Measurements from ENCODE around the gene MEF2D. TPM values are rescaled to one million over a fixed set of nuclear protein-coding genes. Genes with fewer than 3 reads are reported as not detected.

Gene MEF2D
- total RNA-seq, 1 experiment from 2014 or later: 18.7 TPM

DNA sequence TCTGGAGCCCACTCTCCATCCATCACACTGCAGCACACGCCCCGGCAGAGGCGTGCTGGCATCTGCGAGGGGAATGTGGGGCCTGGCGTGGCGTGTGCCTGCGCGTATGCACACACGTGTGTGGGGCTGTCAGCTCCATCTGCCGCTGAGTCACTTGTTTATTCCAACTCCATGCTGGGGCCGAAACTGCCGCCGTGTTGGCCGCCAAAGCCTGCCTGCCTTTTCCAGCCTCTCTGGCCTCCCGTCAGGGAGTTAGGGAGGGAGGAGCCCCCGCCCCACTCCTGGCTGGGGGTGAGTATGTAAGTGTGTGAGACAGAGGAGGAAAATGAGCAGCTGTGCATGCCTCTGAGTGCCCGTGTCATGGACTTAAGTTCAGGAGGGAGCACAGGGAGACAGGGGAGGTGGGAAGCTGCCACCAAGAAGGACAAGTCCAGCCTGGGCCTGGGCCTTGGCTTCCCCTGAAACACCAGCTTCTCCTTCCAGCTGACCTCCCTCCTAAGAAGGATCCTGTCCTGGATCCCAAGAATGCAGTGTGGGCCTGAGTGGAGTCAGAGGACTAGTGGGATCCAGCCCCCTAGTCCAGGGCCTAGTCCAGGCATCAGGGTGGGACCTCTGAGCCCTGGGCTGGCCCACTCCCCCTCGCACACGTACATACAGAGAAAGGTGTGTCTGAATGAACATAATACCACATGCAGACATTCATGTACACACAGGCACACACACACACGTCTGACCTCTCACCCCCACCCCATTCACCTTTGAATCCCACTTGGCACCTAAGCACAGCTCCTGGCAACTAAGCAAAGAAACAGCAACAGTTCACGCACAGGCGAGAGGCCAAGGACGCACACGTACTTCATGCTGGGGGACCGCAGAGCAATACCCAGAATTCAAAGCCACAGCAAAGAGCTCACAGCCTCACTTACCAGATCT lies 24.7 kb downstream of the MEF2D start:
- Histone ChIP-seq H3K56ac (ENCODE audit: insufficient read length, low read depth, low read length) (no peak overlapping the region), H3K4me1 (ENCODE audit: insufficient read depth, low read length) (no peaks in the 10 kb centered on the region), H3K18ac (ENCODE audit: insufficient read length, low read depth, low read length) (no peak overlapping the region), H2BK12ac (ENCODE audit: insufficient read length, low read depth, low read length) (no peak overlapping the region), H4K91ac (ENCODE audit: insufficient read length, low read depth, low read length) (no peak overlapping the region), H3K4ac (ENCODE audit: low read depth, low read length) (no peak overlapping the region), H2BK5ac (ENCODE audit: insufficient read length, low read length) (no peak overlapping the region), H3K9ac (ENCODE audit: extremely low read depth, insufficient read length, low read length) (no peak overlapping the region), H3K9me3 (ENCODE audit: control insufficient read depth, low read depth, low read length) (no peaks in the 10 kb centered on the region), H2AFZ (ENCODE audit: low read length) (no peak overlapping the region), H3K14ac (ENCODE audit: insufficient read depth, low read length) (no peak overlapping the region), H2BK120ac (ENCODE audit: low read depth, low read length, poor library complexity, severe bottlenecking) (no peak overlapping the region), H4K8ac (replicated peaks; ENCODE audit: insufficient read length, low read depth, low read length) (no peak overlapping the region), H3K79me2 (ENCODE audit: insufficient read depth, low read length) (no peaks in the 10 kb centered on the region), H2BK20ac (ENCODE audit: low read depth, low read length, poor library complexity, severe bottlenecking) (no peak overlapping the region), H3K23ac (ENCODE audit: insufficient read length, low read depth, low read length) (no peak overlapping the region), H3K27me3 (ENCODE audit: insufficient read depth, low read length) (no peaks in the 10 kb centered on the region), H3K23me2 (ENCODE audit: insufficient read length, low read depth, low read length, poor library complexity, severe bottlenecking) (no peaks in the 10 kb centered on the region), H2AK5ac (ENCODE audit: insufficient read length, low read length) (no peak overlapping the region), H4K5ac (ENCODE audit: insufficient read length, low read depth, low read length) (no peak overlapping the region), H3K4me2 (ENCODE audit: insufficient read depth, insufficient read length, low read length) (no peak overlapping the region), H2BK15ac (ENCODE audit: low read depth, low read length) (no peak overlapping the region), H4K20me1 (ENCODE audit: control insufficient read depth, insufficient read depth, insufficient read length) (no peaks in the 10 kb centered on the region), H3K79me1 (ENCODE audit: insufficient read depth, low read depth, low read length, poor library complexity, severe bottlenecking) (no peaks in the 10 kb centered on the region), H3T11ph (ENCODE audit: low read length) (no peak overlapping the region), H3K27ac (ENCODE audit: insufficient read length, low read depth, low read length) (no peak overlapping the region)
- DNase-seq: no peak
- WGBS (ENCODE audit: extremely low coverage, insufficient read length, low lambda C conversion rate): no CpG with 5 or more reads among the region's 25 CpGs
- no peaks in the 10 kb centered on the region for H3K9me3 Mint-ChIP-seq
- H3K27ac Mint-ChIP-seq: peak overlapping the region in 1 of 3 experiments; percentile 42; a peak in 1 of 7 replicates
- H3K27me3 Mint-ChIP-seq (ENCODE audit: low read depth): no peaks in the 10 kb centered on the region
- H3K36me3 Mint-ChIP-seq (ENCODE audit: insufficient read depth in 1 of 3, low read depth in 3 of 3): peaks cover 15 to 67% (median 62%) of the 10 kb centered on the region in 3 experiments; a peak in 6 of 7 replicates
- no peak for TF ChIP-seq CTCF (conservative IDR thresholded peaks at IDR 0.05)
- peaks cover 20 to 22% of the 10 kb centered on the region in 2 experiments for H3K4me1 Mint-ChIP-seq
- no peak overlapping the region for H3K4me3 Mint-ChIP-seq
